Hepatocyte (in vitro differentiated cells): ENCODE measurements around the gene GRM3. TPM values are rescaled to one million over a fixed set of nuclear protein-coding genes. Genes with fewer than 3 reads are reported as not detected.

Experiments used
- DNase-seq: peaks from one replicate; pipeline ENCODE4 v3.0.0-alpha.2; 2016; ENCODE audit warnings: low spot score
- H2AFZ ChIP-seq: fragments of 200-600 bp; sonication (generic); 2 replicates; pipeline ENCODE4 v1.6.0; 2016; ENCODE audit warnings: antibody characterized with exemption, mild to moderate bottlenecking
- H3K27ac ChIP-seq: fragments of 200-600 bp; sonication (generic); 2 replicates; pipeline ENCODE4 v1.5.1; 2016; ENCODE audit warnings: mild to moderate bottlenecking
- H3K27me3 ChIP-seq: fragments of 200-600 bp; sonication (generic); 2 replicates; pipeline ENCODE4 v1.6.1; 2016
- H3K36me3 ChIP-seq: fragments of 200-600 bp; sonication (generic); replicated peaks from 2 replicates; pipeline ENCODE4 v1.5.1; 2016; ENCODE audit warnings: low read depth; ENCODE audit not compliant: insufficient read depth
- H3K4me1 ChIP-seq: fragments of 200-600 bp; sonication (generic); 2 replicates; pipeline ENCODE4 v1.5.1; 2016; ENCODE audit warnings: mild to moderate bottlenecking, moderate library complexity; ENCODE audit not compliant: insufficient read depth
- H3K4me2 ChIP-seq: fragments of 200-600 bp; sonication (generic); 2 replicates; pipeline ENCODE4 v1.6.0; 2016
- H3K4me3 ChIP-seq: fragments of 200-600 bp; sonication (generic); 2 replicates; pipeline ENCODE4 v1.5.1; 2016; ENCODE audit warnings: mild to moderate bottlenecking
- H3K79me2 ChIP-seq: fragments of 200-600 bp; sonication (generic); 2 replicates; pipeline ENCODE4 v1.6.0; 2017; ENCODE audit warnings: mild to moderate bottlenecking
- H3K9me2 ChIP-seq: fragments of 200-600 bp; sonication (generic); replicated peaks from 2 replicates; pipeline ENCODE4 v1.6.0; 2017; ENCODE audit warnings: mild to moderate bottlenecking; ENCODE audit not compliant: insufficient read depth
- H3K9me3 ChIP-seq: fragments of 200-600 bp; sonication (generic); 2 replicates; pipeline ENCODE4 v1.5.1; 2016; ENCODE audit warnings: low read depth, mild to moderate bottlenecking
- H4K20me1 ChIP-seq: fragments of 200-600 bp; sonication (generic); 2 replicates; pipeline ENCODE4 v1.6.0; 2016; ENCODE audit warnings: mild to moderate bottlenecking; ENCODE audit not compliant: insufficient read depth, poor library complexity, severe bottlenecking
- CTCF ChIP-seq: fragments of 200-600 bp; sonication (generic); IDR thresholded peaks from 2 replicates; pipeline ENCODE4 v1.5.1; 2016; ENCODE audit warnings: antibody characterized with exemption, mild to moderate bottlenecking; ENCODE audit not compliant: poor library complexity
- EZH2 ChIP-seq: fragments of 200-600 bp; sonication (generic); IDR thresholded peaks from 2 replicates; pipeline ENCODE4 v1.6.1; 2016; ENCODE audit warnings: antibody characterized with exemption, mild to moderate bottlenecking, borderline replicate concordance
- EZH2phosphoT487 ChIP-seq: fragments of 200-600 bp; sonication (generic); IDR thresholded peaks from one replicate; pipeline ENCODE4 v1.6.1; 2018; ENCODE audit warnings: antibody characterized with exemption, mild to moderate bottlenecking, low read depth, moderate library complexity; ENCODE audit not compliant: unreplicated experiment, severe bottlenecking
- WGBS: methylation state at CpG from one replicate; pipeline ENCODE4 v1.1.6; 2016; ENCODE audit warnings: low lambda C conversion rate; ENCODE audit errors: missing lambda C conversion rate; 5-methylcytosine and 5-hydroxymethylcytosine counted together
- polyA plus RNA-seq: library from polyadenylated mRNA; unstranded; fragments of >200 nt; fragmentation: Nextera tagmentation; extraction: Ambion mirVana; gene quantifications from 2 replicates; pipeline ENCODE4 v1.2.1, GENCODE V29; 2016
- total RNA-seq: library from RNA; depleted of rRNA; stranded (reverse); fragments of >200 nt; gene quantifications from 2 replicates; pipeline ENCODE4 v1.2.3, GENCODE V29; 2014

The GRM3 gene
- total and polyA plus RNA-seq, 2 experiments from 2014 or later = 0.03 to 0.07 TPM

GRCh38 chr7:86645225-86645608, 1.5 kb downstream of the GRM3 start:
- H3K9me2 ChIP-seq = no peaks in the 10 kb centered on the region
- H3K4me1 ChIP-seq = peaks cover 5% of the 10 kb centered on the region
- peaks cover 70% of the 10 kb centered on the region for H3K27me3 ChIP-seq
- no peaks in the 10 kb centered on the region for H3K9me3 ChIP-seq
- H3K4me2 ChIP-seq = peak overlapping the region; percentile 81
- H3K27ac ChIP-seq = no peak overlapping the region
- TF ChIP-seq EZH2 = no peak
- no peak for TF ChIP-seq EZH2phosphoT487
- no peak for TF ChIP-seq CTCF
- H3K4me3 ChIP-seq = no peak overlapping the region
- no peak overlapping the region for H2AFZ ChIP-seq
- H4K20me1 ChIP-seq = no peaks in the 10 kb centered on the region
- no peaks in the 10 kb centered on the region for H3K79me2 ChIP-seq
- DNase-seq = no peak
- no peaks in the 10 kb centered on the region for H3K36me3 ChIP-seq
- WGBS = 10% methylated on average over 13 of the region's 13 CpGs

GRCh38 chr7:86645676-86646276, 2.1 kb downstream of the GRM3 start:
- Histone ChIP-seq H3K4me2 (no peak overlapping the region), H3K4me3 (no peak overlapping the region), H4K20me1 (no peaks in the 10 kb centered on the region), H3K36me3 (no peaks in the 10 kb centered on the region), H3K9me3 (no peaks in the 10 kb centered on the region), H3K27ac (no peak overlapping the region), H2AFZ (no peak overlapping the region), H3K79me2 (no peaks in the 10 kb centered on the region), H3K9me2 (no peaks in the 10 kb centered on the region), H3K4me1 (peaks cover 5% of the 10 kb centered on the region), H3K27me3 (peaks cover 66% of the 10 kb centered on the region)
- 60% methylated on average over 2 of the region's 2 CpGs for WGBS
- TF ChIP-seq CTCF (no peak), EZH2 (no peak), EZH2phosphoT487 (no peak)
- no peak for DNase-seq

- DNase-seq = no peak
- peaks cover 58% of the 10 kb centered on the region for H3K27me3 ChIP-seq
- no peak overlapping the region for H3K27ac ChIP-seq
- H2AFZ ChIP-seq = no peak overlapping the region
- no peaks in the 10 kb centered on the region for H3K9me3 ChIP-seq
- no peaks in the 10 kb centered on the region for H3K36me3 ChIP-seq
- no peaks in the 10 kb centered on the region for H3K9me2 ChIP-seq
- H3K79me2 ChIP-seq = no peaks in the 10 kb centered on the region
- H3K4me1 ChIP-seq = peaks cover 5% of the 10 kb centered on the region
- H3K4me3 ChIP-seq = no peak overlapping the region
- WGBS = 73% methylated on average over 5 of the region's 5 CpGs
- H4K20me1 ChIP-seq = no peaks in the 10 kb centered on the region
- H3K4me2 ChIP-seq = no peak overlapping the region
- no peak for TF ChIP-seq CTCF
- no peak for TF ChIP-seq EZH2phosphoT487
- TF ChIP-seq EZH2 = no peak
These were observed 3.8 kb downstream of the GRM3 start for GRCh38 chr7:86647385-86648094.
